HG03159 (cell line): ENCODE results near the gene FRYL.

Experiments used
- ATAC-seq: cut with Tn5 transposase; IDR thresholded peaks from one replicate; pipeline ENCODE4 v1.9.1; 2021; ENCODE audit warnings: mild to moderate bottlenecking, moderate library complexity; ENCODE audit not compliant: unreplicated experiment

FRYL gene

DNA sequence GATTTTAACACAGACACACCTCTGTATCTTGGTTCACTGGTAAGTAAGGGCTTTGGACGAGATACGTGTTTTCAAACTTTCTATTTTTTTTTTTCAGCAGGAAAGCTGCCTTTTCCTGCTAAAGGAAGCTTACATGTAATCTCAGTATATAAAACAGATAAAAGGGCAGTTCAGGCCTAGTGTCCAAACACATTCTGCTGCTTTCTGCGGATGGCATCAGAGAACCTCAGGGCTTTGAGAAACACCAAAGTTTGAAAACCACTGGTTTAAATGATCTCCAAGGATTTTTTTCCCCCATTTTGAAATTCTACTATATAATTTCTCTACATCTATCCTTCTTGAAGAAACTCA lies 214.1 kb downstream of the FRYL start:
- ATAC-seq, result no peak

- no peak for ATAC-seq
Observed at GRCh38 chr4:48565362-48566033, 214.6 kb downstream of the FRYL start.

GRCh38 chr4:48564151-48564550 lies 215.9 kb downstream of the FRYL start:
- no peak for ATAC-seq

- ATAC-seq, result no peak
Observed at GRCh38 chr4:48558819-48559218, 221.3 kb downstream of the FRYL start.

DNA sequence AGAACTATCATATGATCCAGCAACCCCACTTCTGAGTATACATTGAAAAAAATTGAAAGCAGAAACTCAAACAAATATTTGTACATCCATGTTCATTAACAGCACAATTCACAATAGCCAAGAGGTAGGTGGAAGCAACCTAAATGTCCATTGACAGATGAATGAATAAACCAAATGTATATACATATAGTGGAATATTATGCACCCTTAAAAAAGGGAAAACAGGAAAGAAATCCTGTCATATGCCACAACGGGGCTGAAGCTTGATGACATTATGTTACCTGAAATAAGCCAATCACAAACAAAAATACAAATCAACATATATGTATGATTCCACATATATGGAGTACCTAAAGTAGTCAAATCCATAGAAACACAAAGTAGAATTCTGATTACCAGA lies 222.1 kb downstream of the FRYL start:
- ATAC-seq, result no peak

DNA sequence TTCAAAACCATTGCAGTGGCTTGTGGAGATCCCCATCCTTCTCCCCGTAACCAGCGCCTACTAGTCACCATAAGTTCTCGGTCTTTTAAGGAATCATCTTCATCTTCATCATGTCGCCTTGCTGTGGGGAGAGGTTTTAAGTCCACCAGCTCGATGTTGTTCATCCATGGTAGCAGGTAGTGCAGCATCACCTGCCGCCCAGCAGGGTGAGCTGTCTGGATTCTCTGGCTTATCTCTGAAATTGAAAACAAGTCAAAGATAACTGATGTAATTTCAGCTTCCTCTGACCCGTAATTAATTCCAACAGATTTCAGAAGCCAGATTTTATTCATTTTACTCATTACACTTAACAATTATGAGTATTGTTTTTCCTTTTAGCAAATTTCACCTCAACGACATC lies 222.6 kb downstream of the FRYL start:
- no peak for ATAC-seq

- no peak for ATAC-seq
Observed at GRCh38 chr4:48556268-48556667, 223.8 kb downstream of the FRYL start.

- no peak for ATAC-seq
Observed at GRCh38 chr4:48554606-48555005, 225.5 kb downstream of the FRYL start.

GRCh38 chr4:48553720-48554119 lies 226.4 kb downstream of the FRYL start:
- no peak for ATAC-seq

DNA sequence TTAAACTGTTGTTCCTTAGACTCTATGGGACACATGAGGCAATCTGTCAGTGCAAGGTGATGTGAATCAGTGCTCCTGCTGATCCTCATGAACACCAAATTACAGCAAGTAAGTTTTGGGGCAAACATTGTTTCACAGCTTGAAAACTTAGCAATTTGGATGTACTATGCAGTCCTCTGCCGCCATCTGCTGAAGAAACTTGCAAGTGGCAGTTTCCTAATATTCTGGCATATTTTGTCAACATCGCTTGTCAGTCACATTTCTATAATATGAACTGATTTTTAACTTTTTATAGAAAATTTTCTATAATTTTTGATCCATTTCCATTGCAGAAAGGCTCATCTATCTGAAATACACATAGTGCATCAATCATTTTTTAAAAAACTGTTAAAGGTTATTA lies 233.7 kb downstream of the FRYL start:
- ATAC-seq, result no peak

DNA sequence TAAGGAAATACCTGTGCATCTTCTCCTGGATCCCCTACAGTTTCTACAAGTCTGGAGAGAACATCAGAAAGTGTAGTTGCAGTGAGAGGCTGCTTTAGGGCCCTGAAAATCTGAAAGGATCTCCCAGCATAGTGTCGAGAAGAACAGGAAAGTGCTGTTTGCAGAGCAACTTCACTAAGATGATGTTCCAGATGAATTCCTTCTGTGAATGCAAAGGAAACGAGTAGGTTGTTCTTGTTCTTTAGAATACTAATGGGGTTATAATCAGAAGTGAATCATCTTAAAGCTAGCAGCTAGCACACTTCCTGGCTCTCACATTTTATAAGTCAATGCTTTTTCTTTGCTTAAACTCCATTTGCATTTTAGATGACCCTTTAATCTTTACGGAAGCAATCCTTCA lies 236.3 kb downstream of the FRYL start:
- no peak for ATAC-seq

- ATAC-seq, result no peak
Observed at GRCh38 chr4:48542888-48543287, 237.2 kb downstream of the FRYL start.

- no peak for ATAC-seq
Observed at GRCh38 chr4:48539597-48539996, 240.5 kb downstream of the FRYL start.

- no peak for ATAC-seq
Observed at GRCh38 chr4:48538358-48538757, 241.7 kb downstream of the FRYL start.

DNA sequence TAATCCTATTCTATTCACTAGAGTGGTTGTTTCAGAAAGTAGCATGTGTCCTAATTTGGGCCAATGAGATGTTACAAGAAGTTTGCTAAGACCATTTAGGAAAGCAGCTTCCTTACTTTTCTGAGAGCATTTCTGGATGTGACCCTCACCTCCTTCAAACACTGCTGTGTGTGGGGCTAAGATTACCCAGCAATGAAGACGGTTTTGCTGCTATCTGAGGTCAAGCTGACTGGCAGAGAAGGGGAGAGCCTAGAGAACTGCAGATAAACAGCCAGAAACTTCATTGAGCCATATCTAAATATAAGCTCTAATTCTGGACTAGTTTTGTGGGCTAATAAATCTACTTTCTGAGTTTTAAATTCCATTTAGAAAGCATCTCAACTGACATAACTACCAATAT lies 253.7 kb downstream of the FRYL start:
- no peak for ATAC-seq

DNA sequence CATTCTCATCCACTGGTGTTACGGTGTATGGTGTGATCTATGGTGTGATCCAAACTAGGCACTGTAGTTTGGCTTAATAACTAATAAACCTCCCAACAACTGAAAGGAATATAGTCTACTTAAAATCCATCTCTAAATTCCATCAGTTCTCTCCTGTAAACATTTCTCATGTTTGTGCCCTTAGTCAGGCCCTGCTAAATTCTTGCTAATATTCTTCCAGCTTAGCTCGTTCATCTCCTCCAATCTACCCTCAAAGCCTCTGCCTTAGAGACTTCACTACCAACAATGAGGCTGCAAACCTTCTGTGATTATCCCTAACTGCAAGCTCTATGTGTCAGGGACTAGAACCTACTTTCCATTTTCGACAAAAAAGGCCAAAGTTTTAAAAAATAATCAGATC lies 261.9 kb downstream of the FRYL start:
- ATAC-seq, result no peak

DNA sequence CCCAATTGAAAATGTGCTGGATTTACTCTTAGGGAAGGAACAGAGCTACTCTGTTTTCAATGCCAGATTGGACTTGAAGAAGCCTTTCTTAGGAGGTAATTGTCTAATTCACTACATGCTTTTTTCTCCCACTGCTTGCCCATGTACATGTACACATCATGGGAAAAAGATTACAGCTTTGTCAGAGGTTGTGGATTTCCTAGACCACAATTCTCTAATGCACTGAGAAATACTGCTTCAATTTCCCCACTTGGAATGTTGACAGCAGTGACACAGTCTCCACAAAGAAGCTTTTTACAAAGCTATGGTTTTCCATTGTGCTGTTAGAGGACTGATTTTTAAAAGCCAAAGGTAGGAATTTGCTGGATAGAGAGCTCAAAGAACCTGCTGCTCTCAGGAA lies 270.5 kb downstream of the FRYL start:
- no peak for ATAC-seq

DNA sequence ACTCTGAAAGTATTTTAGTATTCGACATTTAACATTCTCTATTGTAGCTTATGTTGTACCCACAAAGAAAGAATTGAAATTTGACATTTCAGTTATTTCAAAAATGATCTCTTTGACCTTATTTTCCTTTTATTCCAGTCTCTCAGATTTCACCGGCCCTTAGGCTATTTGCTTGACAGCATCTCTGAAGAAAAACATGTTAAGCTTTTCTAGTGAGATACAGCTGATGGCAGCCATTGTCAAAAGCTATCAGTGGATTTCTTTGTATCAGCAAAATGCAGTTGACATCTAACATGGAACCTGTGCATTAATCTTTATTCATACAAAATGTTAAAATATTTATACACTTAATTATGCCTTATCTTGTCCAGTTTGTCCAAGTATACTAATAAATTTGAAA lies 273.4 kb downstream of the FRYL start:
- ATAC-seq, result no peak

DNA sequence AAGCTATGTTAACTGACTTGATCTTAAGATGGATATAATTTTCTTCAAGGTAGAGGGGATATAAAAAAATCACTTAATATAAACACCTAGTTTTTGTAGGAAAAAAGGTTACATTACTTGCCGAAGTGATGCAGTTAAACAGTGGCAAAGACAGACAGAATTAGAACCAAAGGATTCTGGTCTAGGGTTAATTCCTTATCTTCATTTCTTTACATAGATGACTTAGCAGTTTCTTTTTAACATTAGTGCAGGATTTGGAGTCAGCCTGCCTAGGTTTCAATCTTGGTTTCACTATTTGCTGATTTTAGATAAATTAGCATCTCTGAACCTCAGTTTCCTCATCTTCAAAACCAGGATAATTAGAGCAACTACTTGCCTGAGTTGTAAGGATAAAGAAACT lies 275.7 kb downstream of the FRYL start:
- no peak for ATAC-seq

DNA sequence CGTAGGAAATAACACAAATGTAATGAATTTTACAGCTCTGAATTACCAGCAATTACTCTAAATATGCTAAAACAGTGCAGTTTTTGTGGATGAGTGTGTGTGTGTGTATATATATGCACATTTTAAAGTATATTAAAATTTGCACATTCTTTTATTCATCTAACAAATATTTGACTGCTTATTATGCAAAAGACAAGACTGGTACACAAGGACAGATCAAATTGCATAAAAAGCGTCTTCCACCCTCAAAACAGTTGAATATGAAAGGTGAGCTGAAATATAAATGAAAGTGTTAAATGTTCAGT lies 276.1 kb downstream of the FRYL start:
- ATAC-seq, result no peak

- ATAC-seq, result no peak
Observed at GRCh38 chr4:48503233-48504025, 276.6 kb downstream of the FRYL start.

DNA sequence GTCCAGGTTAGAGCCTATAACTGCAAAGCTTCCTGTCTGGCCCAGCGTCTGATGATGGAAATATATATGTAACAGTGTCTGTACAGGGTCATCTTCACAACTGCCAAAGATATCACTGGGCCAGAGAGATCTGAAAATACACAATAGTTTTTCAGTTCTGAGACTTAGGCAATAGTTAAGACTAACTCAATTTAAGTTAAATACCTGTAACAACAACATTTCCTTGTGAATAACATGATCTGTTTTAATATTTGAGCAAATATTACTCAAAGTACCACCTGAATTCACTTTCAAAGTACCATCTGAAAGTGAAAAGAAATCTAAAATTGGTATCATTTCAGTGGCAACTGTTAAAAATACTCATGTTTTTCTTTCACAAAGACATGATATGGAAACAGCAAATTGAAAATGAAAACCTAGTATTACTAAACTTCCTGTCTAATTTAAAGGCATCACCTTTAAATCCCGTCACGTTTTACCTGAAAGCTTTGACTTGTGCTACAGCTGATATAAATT lies 280.5 kb downstream of the FRYL start:
- peak; percentile 88 for ATAC-seq

DNA sequence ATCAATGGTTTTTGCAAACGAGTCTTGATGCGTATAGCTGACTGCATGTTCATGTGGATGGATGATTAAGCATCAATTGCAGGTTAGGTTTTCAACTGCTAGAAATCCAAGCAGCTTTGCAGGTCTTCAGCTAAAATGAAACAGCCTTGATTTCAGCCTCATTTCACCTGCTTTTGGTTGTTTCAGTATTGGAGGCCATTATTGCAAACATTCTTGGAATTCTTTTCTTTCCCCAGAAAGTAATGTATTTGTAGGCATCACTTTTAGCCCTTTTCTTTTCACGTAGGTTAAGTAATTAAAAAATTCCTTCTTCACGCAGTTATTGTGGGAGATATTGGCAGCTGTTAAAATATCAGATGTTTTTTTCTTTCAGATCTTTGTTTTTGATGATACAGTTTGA lies 281.2 kb downstream of the FRYL start:
- ATAC-seq, result no peak
